Retinal pigment epithelial cell (primary cell): ENCODE measurements around the gene ZNF805.
"Not testable (repeated sequence)": the region's sequence is repeated elsewhere in the genome, so short reads cannot be mapped to it uniquely, and the experiment has no call there.

Source experiments
- DNase-seq: peaks from one replicate; pipeline ENCODE4 v3.0.0-alpha.2; 2010; ENCODE audit warnings: low read depth
- H3K4me3 ChIP-seq: 2 replicates; pipeline ENCODE4 v1.5.1; 2011; ENCODE audit warnings: mild to moderate bottlenecking, low read length, control low read depth, moderate library complexity
- TF ChIP-seq, protein P1 (sequence below): conservative IDR thresholded peaks from 2 replicates; pipeline ENCODE4 v1.5.1; 2011; ENCODE audit warnings: low read depth, low read length, control low read depth, inconsistent platforms

Gene ZNF805

DNA sequence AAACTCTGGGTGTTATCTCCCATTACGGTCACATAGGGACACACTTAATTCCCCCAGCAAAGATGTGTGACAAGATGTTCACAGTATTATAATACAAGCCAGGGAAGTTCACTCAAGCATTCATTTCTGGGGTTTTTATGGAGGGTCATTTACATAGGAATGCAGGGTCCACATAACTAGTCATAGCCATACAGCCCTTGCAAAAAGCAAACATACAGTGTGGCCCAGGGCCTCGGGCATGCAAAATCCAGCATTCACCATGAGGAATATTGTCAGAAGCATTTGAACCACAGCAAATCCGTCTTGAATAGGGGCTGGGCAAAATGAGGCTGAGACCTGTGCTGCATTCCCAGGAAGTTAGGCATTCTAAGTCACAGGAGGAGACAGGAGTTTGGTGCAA lies 26.9 kb downstream of the ZNF805 start:
- TF ChIP-seq, protein P1, sequence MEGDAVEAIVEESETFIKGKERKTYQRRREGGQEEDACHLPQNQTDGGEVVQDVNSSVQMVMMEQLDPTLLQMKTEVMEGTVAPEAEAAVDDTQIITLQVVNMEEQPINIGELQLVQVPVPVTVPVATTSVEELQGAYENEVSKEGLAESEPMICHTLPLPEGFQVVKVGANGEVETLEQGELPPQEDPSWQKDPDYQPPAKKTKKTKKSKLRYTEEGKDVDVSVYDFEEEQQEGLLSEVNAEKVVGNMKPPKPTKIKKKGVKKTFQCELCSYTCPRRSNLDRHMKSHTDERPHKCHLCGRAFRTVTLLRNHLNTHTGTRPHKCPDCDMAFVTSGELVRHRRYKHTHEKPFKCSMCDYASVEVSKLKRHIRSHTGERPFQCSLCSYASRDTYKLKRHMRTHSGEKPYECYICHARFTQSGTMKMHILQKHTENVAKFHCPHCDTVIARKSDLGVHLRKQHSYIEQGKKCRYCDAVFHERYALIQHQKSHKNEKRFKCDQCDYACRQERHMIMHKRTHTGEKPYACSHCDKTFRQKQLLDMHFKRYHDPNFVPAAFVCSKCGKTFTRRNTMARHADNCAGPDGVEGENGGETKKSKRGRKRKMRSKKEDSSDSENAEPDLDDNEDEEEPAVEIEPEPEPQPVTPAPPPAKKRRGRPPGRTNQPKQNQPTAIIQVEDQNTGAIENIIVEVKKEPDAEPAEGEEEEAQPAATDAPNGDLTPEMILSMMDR = no peak
- H3K4me3 ChIP-seq = no peak overlapping the region

DNA sequence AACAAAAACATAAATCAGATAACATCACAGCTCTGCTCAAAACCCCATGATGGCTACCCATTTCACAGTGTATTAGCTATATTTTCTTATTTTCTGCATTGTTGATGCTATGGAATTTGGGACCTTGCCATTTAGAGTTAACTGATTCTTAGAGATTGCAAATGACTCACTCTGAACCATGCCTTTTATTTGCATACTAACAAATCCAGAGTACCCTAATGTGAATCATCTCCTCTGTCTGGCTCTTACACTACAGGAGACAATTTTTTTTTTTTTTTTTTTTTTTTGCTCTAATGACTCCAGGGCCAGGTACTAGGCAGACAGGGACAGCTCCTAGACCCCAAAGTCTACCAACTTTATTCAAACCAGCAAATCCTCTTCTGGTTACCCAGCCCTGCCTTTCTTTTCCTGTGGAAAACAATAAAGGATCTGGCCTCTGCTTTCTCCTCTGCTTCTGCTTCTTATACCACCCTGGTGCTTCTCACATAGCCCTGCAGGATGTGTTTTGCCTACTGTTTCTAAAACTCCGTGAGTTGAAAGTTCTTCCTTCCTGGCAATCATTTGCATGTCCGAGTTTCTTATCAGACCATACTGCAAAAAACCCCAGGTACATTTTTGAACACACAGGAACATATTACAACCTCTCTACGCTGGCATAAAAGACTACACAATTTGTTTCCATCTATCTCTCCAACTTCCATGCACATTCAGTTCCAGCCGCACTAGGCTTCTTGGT lies 29.3 kb downstream of the ZNF805 start:
- peak; percentile 39 for DNase-seq
- H3K4me3 ChIP-seq = no peak overlapping the region
- TF ChIP-seq, protein P1 = no peak

More for the DNA sequence above, 26.9 kb downstream of the ZNF805 start:
- no peak for DNase-seq

DNA sequence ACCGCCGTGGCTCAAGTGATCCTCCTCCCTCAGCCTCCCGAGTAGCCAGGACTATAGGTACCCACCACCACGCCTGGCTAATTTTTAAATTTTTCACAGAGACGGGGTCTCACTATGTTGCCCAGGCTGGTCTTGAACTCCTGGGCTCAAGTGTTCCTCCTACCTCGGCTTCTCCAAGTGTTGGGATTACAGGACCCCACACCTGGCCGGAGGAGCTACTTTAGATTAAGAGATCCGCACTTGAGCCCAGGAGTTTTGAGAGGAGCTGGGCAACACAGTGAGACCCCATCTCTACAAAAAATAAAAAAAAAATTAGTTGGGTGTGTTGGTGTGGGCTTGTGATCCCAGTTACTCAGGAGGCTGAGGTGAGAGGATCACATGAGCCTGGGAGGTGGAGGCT lies 30.8 kb downstream of the ZNF805 start:
- TF ChIP-seq, protein P1 = no peak
- no peak overlapping the region for H3K4me3 ChIP-seq
- no peak for DNase-seq

DNA sequence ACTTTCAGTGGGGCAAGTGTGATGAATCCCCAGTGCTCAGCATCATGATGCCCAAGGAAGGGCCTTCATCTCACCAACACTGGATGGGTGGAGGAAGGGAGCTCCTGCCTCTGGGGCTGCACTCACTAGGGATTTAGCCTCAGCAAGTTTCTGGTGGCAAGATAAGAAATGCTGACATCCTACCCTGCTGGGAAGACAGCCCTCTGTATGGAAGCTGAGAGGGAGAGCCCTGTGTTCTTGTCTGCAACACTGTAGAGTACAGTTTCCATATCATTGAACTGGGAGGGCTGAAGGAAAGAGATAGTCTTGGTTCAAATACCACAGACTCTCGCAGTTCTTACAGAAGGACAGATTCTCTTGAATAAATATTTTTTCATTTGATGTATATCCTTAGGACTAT lies 32.6 kb downstream of the ZNF805 start:
- TF ChIP-seq, protein P1 = no peak
- H3K4me3 ChIP-seq = no peak overlapping the region
- DNase-seq = no peak

DNA sequence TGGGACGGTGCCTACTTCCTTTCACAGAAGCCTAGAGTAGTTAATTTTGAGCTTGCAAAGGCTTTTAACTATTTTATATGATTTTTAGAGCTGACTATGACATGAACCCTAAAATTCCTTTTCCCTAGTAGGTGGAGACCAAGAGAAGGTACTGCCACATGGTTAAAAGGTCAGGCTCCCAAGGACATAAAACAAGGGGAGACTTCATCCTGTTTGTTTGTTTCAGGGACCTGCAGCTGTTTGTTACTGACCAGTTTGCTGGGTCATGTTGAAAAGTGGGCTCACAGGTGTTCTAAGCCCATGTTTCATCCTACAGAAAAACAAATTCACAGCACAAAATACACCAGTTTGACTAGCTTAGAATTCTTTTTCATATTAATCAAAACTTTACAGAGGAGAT lies 36.0 kb downstream of the ZNF805 start:
- DNase-seq = no peak
- TF ChIP-seq, protein P1 = no peak
- H3K4me3 ChIP-seq = no peak overlapping the region

DNA sequence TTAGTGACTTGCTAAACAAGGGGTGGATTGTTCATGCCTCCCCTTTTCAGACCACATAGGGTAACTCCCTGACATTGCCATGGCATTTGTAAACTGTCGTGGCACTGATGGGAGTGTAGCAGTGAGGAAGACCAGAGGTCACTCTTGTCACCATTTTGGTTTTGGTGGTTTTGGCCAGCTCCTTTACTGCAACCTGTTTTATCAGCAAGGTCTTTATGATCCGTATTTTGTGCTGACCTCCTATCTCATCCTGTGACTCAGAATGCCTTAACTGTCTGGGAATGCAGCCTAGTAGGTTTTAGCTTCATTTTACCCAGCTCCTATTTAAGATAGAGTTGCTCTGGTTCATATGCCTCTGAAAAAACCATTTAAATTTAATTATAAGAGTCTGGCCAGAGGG lies 38.0 kb downstream of the ZNF805 start:
- DNase-seq = peak; percentile 3
- not testable (repeated sequence) for H3K4me3 ChIP-seq

DNA sequence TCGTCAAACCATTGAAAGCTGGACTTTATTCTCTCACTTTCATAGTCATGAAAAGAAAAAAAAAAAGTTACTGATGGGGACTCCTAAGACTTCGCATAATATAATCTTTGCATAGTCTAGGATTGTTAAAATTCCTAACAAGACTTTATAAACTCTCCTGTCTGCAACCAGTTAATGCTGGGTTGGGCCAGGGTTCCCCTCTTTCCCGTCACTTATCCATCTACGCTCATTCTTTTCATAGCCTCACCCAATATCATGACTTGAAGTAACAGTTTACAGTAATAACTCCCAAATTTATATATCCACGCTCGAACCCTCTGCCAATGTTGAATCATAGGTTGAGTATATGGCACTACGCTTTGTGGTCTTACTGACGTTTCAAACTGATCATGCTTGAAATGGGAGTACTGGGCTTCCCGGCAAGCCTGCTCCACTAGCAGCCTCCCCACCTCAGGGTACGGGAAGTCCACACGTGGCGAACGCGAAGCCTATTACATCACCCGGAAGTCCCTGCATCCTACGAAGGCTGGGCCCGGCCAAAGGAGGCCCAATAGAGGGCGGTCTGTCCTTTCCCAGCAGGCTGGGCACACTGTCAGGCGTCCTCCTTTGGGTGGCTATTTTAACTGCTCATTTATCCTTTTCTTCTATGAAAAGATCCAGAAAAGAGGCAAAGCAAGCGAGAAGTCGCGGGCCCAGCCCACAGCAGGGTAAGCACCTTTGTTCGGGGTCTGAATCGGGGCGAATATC lies 39.2 kb downstream of the ZNF805 start:
- DNase-seq = peak; percentile 86
- H3K4me3 ChIP-seq = peak overlapping the region; percentile 75
- TF ChIP-seq, protein P1 = peak; percentile 46
